HG02642 (cell line): Measurements from ENCODE around the gene NAIF1.
"Not testable (repeated sequence)": the region's sequence is repeated elsewhere in the genome, so short reads cannot be mapped to it uniquely, and the experiment has no call there.

ENCODE experiments used
- ATAC-seq: cut with Tn5 transposase; IDR thresholded peaks from one replicate; pipeline ENCODE4 v1.9.1; 2021; ENCODE audit warnings: mild to moderate bottlenecking; ENCODE audit not compliant: unreplicated experiment, poor library complexity

The NAIF1 gene

GRCh38 chr9:128062846-128063831 lies 4.0 kb downstream of the NAIF1 start:
- no peak for ATAC-seq

- ATAC-seq = no peak
Measured at GRCh38 chr9:128062279-128062678, 4.8 kb downstream of the NAIF1 start.

DNA sequence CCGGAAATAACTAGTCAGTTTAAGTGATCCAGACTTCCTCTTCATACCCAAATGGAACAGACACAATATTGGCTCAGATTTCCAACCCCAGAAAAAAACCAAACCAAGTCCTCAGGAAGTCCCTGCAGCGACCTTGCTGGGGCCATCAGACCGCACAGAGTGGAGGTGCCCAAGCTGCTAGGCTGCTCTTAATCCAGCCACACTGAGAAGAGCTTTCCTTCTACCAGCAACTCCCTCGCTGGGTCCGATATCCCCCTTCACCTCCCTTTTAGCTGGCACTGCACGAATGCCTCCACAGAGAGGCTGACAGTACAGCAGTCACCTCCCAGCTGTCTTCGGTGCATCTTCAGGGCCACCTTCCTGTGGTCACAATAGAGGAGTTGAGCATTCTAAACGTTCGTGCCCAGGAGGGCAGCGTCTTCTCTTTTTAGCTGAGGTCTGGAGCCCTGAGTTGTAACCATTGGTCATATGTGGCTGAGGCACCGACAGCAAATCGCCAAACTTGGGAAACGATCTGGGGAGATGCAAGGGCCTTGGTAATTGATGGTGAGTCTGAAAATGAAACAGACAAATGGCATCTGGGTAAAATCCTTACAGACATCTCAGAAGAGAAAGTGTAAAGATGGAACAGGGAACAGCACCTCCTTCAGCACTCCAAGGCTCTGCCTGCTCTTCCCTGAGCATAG lies 5.7 kb downstream of the NAIF1 start:
- ATAC-seq = no peak

- ATAC-seq = no peak
Measured at GRCh38 chr9:128059365-128059983, 7.6 kb downstream of the NAIF1 start.

GRCh38 chr9:128057724-128058409 lies 9.3 kb downstream of the NAIF1 start:
- ATAC-seq = no peak

- ATAC-seq = no peak
Measured at GRCh38 chr9:128056887-128057723, 10.0 kb downstream of the NAIF1 start.

DNA sequence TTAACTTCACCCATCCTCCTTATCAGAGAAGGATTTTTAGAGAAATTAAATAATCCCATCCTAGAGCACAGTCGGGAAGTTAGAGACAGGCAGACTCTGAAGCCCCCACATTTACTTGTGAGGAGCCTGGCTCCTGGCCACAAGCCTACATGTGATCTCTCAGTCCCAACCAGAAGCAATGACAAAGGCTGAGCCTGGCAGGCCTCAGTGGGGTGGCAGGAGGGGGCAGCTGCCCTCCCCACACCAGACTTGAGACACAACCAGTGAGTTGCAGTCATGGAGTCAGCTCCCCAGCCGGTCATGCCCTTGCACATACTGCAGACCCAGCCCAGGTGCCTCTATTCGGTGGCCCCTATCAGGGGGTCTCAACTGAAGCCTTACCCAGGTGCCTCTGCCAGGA lies 11.0 kb downstream of the NAIF1 start:
- no peak for ATAC-seq

GRCh38 chr9:128055344-128056040 lies 11.6 kb downstream of the NAIF1 start:
- no peak for ATAC-seq

- ATAC-seq = no peak
Measured at GRCh38 chr9:128054087-128054486, 13.0 kb downstream of the NAIF1 start.

GRCh38 chr9:128053560-128053959 lies 13.6 kb downstream of the NAIF1 start:
- no peak for ATAC-seq

DNA sequence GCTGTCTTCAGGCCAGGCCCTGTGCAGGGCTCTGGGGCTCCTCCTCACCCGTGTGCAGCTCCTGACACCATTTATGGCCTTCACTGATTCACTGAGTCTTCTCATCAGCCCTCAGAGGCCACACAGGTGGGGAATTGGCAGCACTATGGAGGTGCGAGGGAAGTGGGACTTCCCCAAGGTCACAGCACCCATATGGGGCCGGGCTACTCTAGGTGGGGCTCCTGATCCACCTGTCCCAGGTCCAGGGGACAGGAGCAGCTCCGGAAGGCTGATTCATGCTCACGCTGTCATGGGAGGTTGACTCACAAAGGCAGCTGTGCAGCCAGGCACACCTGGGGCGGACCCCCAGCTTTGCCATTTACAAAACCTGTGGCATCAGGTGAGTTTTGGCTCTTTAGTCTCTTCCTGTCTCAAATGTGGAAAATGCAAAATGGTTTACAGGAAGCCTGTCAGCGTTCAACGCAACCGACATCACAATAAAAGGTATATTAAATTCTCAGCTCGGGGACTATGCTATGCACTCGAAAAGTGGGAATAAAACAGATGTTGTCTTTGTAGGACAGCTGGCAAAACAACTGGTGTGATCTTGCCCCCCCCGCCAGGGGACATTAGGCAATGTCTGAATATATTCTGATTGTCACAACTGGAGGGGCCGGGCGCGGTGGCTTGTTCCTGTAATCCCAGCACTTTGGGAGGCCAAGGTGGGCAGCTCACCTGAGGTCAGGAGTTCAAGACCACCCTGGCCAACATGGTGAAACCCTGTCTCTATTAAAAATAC lies 15.0 kb downstream of the NAIF1 start:
- no peak for ATAC-seq

DNA sequence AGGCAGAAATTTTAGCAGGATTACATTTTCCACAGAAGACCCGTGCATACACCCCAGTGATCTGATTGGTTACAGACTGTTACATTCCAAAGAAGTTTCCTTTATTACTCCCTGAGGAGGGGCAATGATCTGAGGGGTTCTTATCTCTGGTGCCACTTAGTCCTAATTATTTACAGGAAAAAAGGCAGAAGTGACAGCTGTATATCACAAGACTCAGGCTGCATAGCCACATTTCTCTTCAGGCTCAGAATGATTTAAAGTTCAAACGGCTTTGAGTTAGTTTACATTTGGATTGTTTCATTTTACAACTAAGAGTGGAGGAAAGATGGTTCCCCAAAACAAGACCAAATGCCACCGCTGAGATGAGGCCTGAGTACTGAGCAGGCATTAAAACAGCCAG lies 17.3 kb downstream of the NAIF1 start:
- no peak for ATAC-seq

DNA sequence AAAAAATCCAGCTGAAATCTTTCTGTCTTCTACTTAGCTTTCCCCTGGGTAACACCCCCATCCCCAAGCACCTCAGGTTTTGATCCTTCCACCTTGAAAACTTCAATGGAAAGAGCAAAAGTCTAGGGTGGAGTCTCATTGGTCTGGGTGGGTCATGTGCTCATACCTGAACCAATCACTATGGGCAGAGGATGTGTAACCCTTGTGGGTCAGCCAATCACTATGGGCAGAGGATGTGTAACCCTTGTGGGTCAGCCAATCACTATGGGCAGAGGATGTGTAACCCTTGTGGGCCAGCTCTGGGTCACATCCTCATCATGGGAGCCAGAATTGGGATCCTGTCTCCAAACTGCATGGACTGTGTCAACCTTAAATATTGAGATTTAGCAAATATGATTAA lies 18.5 kb downstream of the NAIF1 start:
- no peak for ATAC-seq

DNA sequence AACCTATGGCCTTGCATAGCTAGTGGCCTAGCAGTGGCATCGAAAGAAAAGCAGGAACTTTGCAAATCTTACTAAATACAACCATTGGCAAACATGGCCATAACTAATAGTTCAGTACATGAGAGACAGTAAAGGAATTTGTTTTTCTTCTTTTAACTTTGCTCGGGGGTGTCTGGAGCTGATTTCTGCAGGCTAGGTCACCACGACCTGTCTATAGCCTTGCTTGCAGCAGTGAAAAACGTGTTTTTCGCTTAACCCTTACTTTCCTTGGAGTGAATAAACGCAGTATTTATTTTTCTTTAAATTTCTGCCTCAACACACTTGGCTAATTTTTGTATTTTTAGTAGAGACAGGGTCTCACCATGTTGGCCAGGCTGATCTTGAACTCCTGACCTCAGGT lies 19.9 kb downstream of the NAIF1 start:
- no peak for ATAC-seq

GRCh38 chr9:128045831-128046230 lies 21.3 kb downstream of the NAIF1 start:
- ATAC-seq = no peak

DNA sequence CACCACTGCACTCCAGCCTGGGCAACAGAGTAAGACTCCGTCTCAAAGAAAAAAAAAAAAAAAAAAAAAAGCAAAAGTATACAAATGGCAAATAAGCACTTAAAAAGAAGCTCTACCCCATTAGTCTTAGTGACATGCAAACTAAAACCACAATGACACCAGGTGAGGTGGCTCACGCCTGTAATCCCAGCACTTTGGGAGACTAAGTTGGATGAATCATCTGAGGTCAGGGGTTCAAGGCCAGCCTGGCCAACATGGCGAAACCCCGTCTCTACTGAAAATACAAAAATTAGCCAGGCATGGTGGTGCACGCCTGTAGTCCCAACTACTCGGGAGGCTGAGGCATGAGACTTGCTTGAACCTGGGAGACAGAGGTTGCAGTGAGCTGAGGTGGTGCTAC lies 21.7 kb downstream of the NAIF1 start:
- not testable (repeated sequence) for ATAC-seq

- ATAC-seq = no peak
Measured at GRCh38 chr9:128043467-128043868, 23.7 kb downstream of the NAIF1 start.

DNA sequence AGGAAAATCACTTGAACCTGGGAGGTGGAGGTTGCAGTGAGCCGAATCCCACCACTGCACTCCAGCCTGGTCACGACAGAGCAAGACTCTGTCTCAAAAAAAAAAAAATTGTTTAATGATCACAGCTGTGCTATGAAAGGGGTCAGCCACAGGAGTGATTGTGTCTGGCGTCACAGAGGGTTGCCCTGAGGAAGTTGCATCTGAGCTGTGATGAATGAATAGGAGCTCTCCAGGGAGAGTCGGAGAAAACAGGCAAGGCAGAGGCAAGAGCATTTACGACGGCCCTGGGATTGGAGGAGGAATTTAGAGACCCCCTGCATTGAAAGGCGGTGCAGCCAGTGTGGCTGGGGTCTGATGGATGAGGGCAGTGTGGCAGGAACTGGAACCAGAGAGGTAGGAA lies 25.1 kb downstream of the NAIF1 start:
- ATAC-seq = no peak
